ENCODE measurements around the gene IL10RB. TPM values are rescaled to one million over a fixed set of nuclear protein-coding genes. Genes with fewer than 3 reads are reported as not detected.

The IL10RB gene
- total and polyA plus RNA-seq, 2 experiments from 2014 or later = 2.2 to 2.5 TPM

- H3F3A ChIP-seq (replicated peaks; ENCODE audit: low read depth) = no peaks in the 10 kb centered on the region
- no peak overlapping the region for H2AFZ ChIP-seq
- H3K4me3 ChIP-seq = no peak overlapping the region
- Mint-ChIP-seq H3K27ac (no peak overlapping the region), H3K4me3 (no peak overlapping the region), H3K36me3 (ENCODE audit: low read depth) (no peaks in the 10 kb centered on the region), H3K4me1 (no peaks in the 10 kb centered on the region), H3K9me3 (no peaks in the 10 kb centered on the region), H3K27me3 (ENCODE audit: insufficient read depth, low read depth, poor library complexity) (peaks cover 4% of the 10 kb centered on the region)
- H4K20me1 ChIP-seq (replicated peaks; ENCODE audit: insufficient read depth) = no peaks in the 10 kb centered on the region
- DNase-seq (ENCODE audit: low spot score) (no peak), ATAC-seq (peak; percentile 60)
- H3K9me2 ChIP-seq (ENCODE audit: insufficient read depth) = no peaks in the 10 kb centered on the region
- no peak overlapping the region for H3K4me2 ChIP-seq
- H3K27me3 ChIP-seq (ENCODE audit: insufficient read depth) = no peaks in the 10 kb centered on the region
- no peak overlapping the region for H3K27ac ChIP-seq (ENCODE audit: low read depth)
- H3K4me1 ChIP-seq (ENCODE audit: insufficient read depth) = no peaks in the 10 kb centered on the region
- no peaks in the 10 kb centered on the region for H3K36me3 ChIP-seq (ENCODE audit: insufficient read depth)
- H3K79me2 ChIP-seq (replicated peaks; ENCODE audit: insufficient read depth) = no peaks in the 10 kb centered on the region
- TF ChIP-seq ETS1 (IDR thresholded peaks at IDR 0.05) = no peak
- TF ChIP-seq CREB1 (CRISPR knock-in tag; IDR thresholded peaks at IDR 0.05; ENCODE audit: low read depth) = no peak
- TF ChIP-seq JUNB (IDR thresholded peaks at IDR 0.05; ENCODE audit: unreplicated experiment) = no peak
- TF ChIP-seq NANOG (IDR thresholded peaks at IDR 0.05; ENCODE audit: borderline replicate concordance) = no peak
- no peak for TF ChIP-seq STAT1 (IDR thresholded peaks at IDR 0.05; ENCODE audit: unreplicated experiment)
- no peak for TF ChIP-seq EZH2phosphoT487 (IDR thresholded peaks at IDR 0.05; ENCODE audit: unreplicated experiment)
- TF ChIP-seq ZNF462 (CRISPR knock-in tag; IDR thresholded peaks at IDR 0.05) = no peak
- TF ChIP-seq ZNF331 (CRISPR knock-in tag; IDR thresholded peaks at IDR 0.05; ENCODE audit: low read depth) = no peak
- no peak for TF ChIP-seq ZNF114 (CRISPR knock-in tag; IDR thresholded peaks at IDR 0.05)
- no peak for TF ChIP-seq EZH2 (IDR thresholded peaks at IDR 0.05; ENCODE audit: low read depth, unreplicated experiment)
- no peak for TF ChIP-seq POLR2AphosphoS5 (IDR thresholded peaks at IDR 0.05; ENCODE audit: low read depth)
- TF ChIP-seq, protein P1, sequence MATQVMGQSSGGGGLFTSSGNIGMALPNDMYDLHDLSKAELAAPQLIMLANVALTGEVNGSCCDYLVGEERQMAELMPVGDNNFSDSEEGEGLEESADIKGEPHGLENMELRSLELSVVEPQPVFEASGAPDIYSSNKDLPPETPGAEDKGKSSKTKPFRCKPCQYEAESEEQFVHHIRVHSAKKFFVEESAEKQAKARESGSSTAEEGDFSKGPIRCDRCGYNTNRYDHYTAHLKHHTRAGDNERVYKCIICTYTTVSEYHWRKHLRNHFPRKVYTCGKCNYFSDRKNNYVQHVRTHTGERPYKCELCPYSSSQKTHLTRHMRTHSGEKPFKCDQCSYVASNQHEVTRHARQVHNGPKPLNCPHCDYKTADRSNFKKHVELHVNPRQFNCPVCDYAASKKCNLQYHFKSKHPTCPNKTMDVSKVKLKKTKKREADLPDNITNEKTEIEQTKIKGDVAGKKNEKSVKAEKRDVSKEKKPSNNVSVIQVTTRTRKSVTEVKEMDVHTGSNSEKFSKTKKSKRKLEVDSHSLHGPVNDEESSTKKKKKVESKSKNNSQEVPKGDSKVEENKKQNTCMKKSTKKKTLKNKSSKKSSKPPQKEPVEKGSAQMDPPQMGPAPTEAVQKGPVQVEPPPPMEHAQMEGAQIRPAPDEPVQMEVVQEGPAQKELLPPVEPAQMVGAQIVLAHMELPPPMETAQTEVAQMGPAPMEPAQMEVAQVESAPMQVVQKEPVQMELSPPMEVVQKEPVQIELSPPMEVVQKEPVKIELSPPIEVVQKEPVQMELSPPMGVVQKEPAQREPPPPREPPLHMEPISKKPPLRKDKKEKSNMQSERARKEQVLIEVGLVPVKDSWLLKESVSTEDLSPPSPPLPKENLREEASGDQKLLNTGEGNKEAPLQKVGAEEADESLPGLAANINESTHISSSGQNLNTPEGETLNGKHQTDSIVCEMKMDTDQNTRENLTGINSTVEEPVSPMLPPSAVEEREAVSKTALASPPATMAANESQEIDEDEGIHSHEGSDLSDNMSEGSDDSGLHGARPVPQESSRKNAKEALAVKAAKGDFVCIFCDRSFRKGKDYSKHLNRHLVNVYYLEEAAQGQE (IDR thresholded peaks at IDR 0.05; ENCODE audit: unreplicated experiment) = no peak
- TF ChIP-seq, protein P2, sequence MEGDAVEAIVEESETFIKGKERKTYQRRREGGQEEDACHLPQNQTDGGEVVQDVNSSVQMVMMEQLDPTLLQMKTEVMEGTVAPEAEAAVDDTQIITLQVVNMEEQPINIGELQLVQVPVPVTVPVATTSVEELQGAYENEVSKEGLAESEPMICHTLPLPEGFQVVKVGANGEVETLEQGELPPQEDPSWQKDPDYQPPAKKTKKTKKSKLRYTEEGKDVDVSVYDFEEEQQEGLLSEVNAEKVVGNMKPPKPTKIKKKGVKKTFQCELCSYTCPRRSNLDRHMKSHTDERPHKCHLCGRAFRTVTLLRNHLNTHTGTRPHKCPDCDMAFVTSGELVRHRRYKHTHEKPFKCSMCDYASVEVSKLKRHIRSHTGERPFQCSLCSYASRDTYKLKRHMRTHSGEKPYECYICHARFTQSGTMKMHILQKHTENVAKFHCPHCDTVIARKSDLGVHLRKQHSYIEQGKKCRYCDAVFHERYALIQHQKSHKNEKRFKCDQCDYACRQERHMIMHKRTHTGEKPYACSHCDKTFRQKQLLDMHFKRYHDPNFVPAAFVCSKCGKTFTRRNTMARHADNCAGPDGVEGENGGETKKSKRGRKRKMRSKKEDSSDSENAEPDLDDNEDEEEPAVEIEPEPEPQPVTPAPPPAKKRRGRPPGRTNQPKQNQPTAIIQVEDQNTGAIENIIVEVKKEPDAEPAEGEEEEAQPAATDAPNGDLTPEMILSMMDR (conservative IDR thresholded peaks at IDR 0.05; ENCODE audit: low read depth in 2 of 2) = no peak
Measured at GRCh38 chr21:33289199-33289819, 23.1 kb downstream of the IL10RB start.
